Activated CD4-positive, alpha-beta T cell treated with anti-CD3 and anti-CD28 coated beads, Interleukin-2, amount 50 U/mL, for 1 hour (primary cell): ENCODE measurements around the gene SMOC2.

Experiments
- DNase-seq: peaks from one replicate; pipeline ENCODE4 v3.0.0-alpha.2; 2020

The SMOC2 gene

DNA sequence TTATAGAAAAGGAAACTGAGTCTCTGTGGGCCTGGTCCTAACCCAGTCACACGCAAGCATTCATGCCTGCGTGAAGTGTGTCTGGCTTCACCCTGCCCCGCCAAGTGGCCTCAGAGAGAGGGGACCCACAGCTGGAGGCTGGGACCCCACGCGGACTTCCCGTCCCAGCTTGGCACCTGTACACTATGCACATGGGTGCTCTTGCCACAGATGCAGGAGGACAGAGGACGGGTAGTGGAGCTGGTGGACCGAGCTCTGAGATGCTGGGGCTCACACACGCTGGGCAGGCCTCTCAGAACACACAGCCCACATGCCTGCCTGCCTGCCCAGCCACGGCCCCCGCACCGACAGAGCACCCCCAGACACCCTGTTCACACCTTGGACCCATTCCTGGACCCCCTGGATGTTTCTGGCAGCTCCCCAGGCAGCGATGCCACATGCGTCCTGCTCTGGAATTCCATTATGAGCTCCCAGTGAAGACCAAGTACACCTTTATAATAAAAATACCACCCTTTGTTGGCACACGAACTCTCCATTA lies 24.9 kb upstream of the SMOC2 start:
- no peak for DNase-seq

- no peak for DNase-seq
Observed at GRCh38 chr6:168416531-168416930, 24.5 kb upstream of the SMOC2 start.

DNA sequence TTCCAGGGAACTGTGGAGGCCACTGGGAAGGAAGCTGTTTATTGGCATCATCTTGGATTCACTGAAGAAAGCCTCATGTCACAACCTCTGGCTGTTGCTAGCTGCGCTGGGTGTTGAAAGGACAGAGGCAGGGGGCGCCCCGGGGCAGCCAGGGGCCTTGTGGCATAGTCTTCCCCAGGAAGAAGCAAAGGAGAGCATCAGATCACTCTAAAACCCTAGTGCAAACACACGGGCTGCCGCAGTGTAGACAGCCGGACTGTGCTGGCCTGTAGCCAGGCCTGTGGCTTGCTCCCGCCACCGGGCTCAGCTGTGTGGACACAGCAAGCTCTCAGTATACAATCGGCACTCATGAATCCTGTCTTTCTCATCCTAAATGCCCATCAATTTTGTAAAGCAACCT lies 23.8 kb upstream of the SMOC2 start:
- no peak for DNase-seq

DNA sequence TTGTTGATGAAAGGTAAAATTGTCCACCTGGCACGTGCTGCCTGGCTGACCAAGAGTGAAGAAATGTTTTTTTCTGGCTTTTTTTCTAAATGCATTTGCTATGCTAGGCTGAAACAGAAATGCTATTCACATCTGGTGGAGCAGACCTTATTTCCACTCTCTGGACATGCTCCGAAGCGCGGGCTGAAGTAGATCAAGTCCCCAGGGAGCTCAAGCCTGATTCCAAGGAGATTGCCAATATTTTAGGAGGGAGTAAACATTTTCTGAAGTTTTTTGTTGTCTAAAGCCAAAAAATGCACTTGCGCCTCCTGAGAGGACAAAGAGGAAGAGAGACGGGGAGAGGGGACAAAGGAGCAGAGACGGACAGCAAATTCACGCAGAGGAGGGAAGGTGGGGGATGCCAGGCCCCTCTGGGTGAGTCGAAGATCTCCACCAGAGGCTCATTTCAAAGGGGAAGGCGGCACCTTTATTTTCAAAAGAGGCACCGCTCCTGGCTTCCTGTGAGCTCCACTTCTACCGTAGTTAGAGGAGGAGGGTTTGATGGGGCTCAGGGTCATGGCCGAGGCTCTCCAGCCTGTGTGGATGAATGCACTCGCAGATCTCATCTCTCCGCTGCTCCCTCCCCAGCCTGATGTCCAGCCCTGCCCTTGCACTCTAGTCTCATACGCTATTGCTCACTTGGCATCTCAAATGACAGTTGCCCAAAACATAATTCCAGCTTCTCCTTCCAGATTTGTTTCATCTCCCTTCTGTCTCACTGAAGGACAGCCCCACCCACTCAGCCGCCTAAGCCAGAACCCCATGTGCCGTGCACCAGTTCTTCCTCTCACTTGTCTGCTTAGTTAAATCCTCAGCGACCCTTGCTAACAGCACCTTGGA lies 23.1 kb upstream of the SMOC2 start:
- no peak for DNase-seq

DNA sequence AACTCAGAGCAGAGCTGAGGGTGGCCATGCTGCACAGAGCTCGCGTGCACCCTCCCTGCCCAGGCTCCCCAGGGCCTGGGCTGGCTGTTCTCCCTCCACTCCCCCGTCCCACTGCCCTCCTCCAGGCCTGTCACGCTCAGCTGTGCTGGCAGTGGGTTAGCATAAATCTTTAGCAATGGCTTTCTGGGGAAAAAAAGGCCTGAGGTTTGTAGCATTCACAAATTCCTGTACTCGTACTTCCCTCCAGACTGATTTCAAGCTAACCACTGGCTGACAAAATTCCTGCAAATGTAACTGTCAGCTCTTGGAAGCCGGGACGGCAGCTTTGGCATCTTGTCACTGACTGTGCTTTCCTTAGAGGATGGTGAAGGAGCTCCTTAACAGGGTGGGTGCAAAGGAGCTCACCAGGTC lies 22.3 kb upstream of the SMOC2 start:
- DNase-seq: no peak

DNA sequence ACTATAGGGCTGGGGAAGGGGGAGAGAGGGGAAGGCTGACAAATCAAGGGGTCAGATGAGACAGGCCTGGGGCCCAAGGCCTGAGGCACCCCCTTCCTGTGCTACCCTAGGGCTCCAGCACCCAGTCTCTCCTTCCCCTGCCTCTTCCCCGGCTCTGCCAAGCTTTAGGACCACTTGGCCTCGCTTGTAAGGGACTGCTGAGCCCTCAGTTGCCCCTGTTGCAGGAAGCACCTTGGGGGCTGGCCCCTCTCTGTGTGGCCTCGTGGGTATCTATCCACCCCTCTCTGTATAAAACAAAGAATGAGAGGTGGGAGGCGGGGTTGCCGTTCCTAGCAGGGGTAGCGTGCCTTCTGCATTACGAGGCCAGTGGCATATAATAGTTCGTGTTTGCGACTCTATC lies 21.4 kb upstream of the SMOC2 start:
- DNase-seq: no peak

DNA sequence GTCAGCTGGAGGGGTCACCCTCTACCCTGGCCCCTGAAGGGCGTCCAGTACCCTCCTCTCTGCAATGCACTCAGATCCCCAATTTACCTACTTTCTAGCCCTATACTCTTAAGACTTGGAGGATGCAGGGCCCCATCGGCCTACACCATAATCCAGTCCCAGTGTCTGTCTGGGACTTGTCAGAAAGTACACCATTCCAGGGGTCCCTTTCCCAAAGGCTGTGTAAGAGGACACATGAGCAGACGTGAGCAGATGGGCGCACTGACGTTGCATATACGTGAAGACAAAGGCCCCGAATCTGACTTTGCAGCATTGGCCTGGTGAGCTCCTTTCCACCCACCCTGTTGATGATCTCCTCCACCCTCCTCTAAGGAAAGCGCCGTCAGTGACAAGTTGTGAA lies 20.9 kb upstream of the SMOC2 start:
- no peak for DNase-seq

DNA sequence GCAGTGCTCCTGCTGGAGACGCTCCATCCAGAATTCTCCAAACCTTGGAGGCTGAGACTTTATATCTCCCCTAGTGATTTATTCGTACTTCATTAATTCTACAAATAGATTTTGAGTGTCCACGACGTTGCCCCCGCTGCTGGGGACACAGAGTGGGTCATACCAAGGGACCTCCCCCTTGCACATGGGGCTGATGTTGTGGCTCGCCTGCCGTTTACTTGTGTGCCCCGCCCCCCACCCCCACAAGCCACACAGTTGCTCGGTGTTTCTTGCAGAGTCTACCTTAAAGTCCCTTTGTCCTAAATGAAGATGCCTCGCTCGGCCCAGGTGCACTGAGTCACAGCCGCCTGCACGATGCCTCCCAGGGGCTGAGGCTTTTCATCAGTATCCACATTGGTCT lies 20.3 kb upstream of the SMOC2 start:
- no peak for DNase-seq

GRCh38 chr6:168427184-168427583 lies 13.8 kb upstream of the SMOC2 start:
- DNase-seq: no peak

GRCh38 chr6:168428052-168428826 lies 12.7 kb upstream of the SMOC2 start:
- no peak for DNase-seq

GRCh38 chr6:168428863-168429262 lies 12.1 kb upstream of the SMOC2 start:
- DNase-seq: no peak

DNA sequence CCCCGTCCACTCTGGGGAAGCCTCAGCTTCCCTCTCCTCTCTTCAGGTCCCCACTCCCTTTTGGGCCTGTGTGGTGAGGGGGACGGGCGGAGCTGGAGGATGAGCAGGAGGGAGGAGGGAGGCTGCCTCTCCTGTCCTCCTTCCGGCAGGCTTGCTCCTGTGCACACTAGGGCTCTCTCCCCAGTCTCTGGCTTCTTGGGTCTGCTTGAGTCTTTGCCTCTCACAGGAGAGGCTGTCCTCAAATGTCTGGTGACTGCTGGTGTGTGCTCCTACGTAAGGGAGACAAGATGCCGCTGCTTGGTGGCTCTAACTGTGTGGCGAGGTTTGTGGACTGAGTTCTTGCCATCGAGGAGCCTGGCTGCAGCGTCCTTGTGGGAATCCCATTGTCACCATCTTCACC lies 8.8 kb upstream of the SMOC2 start:
- no peak for DNase-seq

GRCh38 chr6:168433898-168434297 lies 7.1 kb upstream of the SMOC2 start:
- no peak for DNase-seq

DNA sequence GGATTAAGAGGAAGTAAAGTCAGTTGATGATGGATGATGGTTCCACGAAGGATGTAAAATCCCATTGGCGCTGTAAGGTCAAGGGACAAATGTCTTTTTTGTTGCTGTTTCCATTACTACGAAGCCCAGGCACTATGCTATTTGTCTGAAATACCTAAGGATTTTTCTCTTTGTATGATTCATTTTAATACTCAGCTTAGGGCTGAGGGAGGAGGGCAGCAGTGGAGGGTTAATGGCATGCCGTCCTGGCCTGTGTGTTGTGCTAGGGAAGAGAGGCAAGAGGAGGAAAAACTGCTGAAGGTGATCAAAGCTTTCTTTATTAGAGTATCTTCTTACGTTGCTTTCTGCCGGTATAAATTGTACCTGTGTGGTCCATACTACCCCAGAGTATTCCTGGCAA lies 6.5 kb upstream of the SMOC2 start:
- no peak for DNase-seq

DNA sequence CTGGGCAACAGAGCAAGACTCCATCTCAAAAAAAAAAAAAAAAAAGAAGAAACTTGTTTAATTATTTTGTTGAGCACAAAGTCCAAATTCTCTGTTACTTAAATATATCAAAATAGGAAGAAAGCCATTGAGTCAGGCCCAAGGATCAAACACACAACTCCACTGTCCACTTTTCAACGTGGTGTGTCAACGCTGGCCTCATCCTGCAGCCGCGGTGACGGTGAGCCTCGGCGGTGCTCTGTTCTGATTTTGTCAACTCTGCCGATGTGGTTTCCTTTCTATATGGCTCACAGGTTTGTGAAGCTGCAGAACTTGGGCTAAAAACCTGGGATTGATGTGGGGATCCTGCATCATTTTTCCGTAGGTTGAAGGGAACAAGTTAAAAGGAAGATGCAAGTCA lies 3.2 kb upstream of the SMOC2 start:
- DNase-seq: no peak

DNA sequence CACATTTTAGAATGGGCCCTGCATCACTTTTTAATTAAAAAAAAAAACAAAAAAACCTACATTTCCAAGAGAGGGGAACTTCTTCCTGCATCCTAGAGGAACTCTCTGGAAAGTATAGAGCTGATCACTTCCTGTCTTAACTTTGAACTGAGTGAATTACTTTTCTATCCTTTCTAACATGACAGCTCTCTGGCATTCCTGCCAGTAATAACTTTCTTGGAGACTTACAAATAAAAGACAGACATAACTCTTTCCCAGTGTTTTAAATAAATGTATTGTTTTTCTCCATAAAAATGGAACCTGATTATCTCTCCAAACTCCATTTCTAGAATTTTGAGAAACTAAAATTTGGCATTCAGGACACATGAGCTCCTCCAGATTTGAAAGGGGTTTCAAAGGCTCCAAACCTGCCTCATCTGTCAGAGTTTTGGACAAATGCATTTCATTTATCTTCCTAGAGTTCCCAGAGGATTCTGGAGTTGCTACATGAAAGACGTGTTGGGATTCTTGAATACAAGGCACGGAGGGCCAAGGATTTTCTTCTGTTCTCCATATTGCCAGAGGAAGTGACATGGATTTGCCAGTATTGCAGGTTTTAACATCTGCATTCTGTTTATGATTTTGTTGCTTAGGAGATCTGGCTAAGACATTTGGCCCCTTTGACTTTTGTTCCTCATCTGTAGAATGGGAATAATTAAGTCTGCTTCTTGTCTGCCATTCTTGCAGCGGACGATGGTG lies 2.0 kb upstream of the SMOC2 start:
- DNase-seq: no peak

DNA sequence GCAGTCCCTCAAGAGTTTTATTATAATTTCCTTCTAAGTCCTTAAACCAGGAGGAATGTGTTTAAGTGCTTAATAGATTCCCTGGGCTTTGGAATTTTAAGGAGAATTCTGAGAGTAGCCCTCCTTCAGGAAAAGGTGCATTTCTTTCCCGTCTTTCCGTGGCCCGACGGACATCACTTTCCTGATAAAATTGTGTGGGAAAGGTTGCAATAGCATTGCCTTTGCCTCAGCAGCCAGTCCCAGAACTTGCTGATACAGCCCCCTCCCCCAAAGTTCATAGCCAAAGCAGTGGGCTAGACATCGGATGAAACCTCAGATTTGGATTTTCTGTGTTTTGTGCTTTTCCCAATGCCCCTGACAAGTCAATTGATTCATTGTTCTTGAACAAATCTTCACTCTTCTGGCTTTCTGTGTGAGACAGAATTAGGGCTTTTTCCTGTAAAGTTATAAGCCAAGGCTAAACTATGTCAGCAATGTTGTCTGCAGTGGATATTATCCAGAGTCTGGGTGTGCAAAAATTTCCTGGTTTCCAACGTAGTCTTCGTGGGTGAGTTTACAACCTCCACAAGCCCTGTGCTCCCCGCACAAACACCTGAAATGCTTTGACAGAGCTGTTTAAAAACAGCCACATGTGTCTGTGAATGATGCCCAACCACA lies 1.1 kb upstream of the SMOC2 start:
- no peak for DNase-seq

- DNase-seq: no peak
Observed at GRCh38 chr6:168441434-168442391, 729 bp downstream of the SMOC2 start.

DNA sequence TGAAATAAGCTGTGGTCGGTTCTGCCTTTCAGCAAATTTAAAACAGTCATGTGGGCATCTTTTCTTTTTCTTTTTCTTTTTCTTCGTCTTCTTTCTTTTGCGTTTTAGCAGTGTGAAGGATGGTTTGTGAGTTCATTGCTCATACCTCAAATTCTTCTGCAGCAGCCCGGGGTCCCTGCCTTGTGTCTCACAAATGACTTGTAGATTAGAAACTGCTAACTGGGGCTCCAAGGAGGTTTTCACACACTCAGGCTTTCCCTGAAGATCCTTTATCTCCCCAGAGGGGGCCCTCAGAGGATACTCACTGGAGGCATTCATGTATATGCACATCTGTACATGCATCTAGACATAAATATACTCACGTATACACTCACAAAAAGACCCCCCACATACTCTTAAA lies 1.7 kb downstream of the SMOC2 start:
- DNase-seq: no peak

- no peak for DNase-seq
Observed at GRCh38 chr6:168447282-168447681, 6.3 kb downstream of the SMOC2 start.

GRCh38 chr6:168447700-168448099 lies 6.7 kb downstream of the SMOC2 start:
- no peak for DNase-seq
